Liver (tissue), 9 donors: ENCODE results near the gene KATNAL2. TPM values are rescaled to one million over a fixed set of nuclear protein-coding genes. Genes with fewer than 3 reads are reported as not detected.

Experiments
- DNase-seq: peaks from one replicate; pipeline ENCODE4 v3.0.0-alpha.2; 2017; ENCODE audit warnings: low spot score
- H3K27ac ChIP-seq, 2 donors: one replicate each; pipeline ENCODE4 v1.7.0; 2013; ENCODE audit warnings: inconsistent platforms in 2 of 2, low read length in 2 of 2, control low read depth in 1 of 2, low read depth in 1 of 2, mild to moderate bottlenecking in 1 of 2
- H3K27me3 ChIP-seq, 4 donors: one replicate each; pipeline versions ENCODE4 v1.6.1 to v1.7.0; 2013; ENCODE audit warnings: low read length in 3 of 4, inconsistent platforms in 1 of 4, mild to moderate bottlenecking in 1 of 4, moderate library complexity in 1 of 4; ENCODE audit not compliant: control insufficient read depth in 4 of 4, insufficient read depth in 4 of 4
- H3K36me3 ChIP-seq, 4 donors: one replicate each; pipeline versions ENCODE4 v1.6.1 to v1.7.0; 2013; ENCODE audit warnings: low read length in 3 of 4, mild to moderate bottlenecking in 3 of 4, low read depth in 1 of 4, moderate library complexity in 1 of 4; ENCODE audit not compliant: control insufficient read depth in 4 of 4, insufficient read depth in 3 of 4
- H3K4me1 ChIP-seq, 4 donors: one replicate each; pipeline versions ENCODE4 v1.6.1 to v1.7.0; 2013; ENCODE audit warnings: low read length in 3 of 4, mild to moderate bottlenecking in 3 of 4, moderate library complexity in 1 of 4; ENCODE audit not compliant: control insufficient read depth in 4 of 4, insufficient read depth in 4 of 4
- H3K4me3 ChIP-seq, 3 donors: one replicate each; pipeline versions ENCODE4 v1.6.1 to v1.7.0; 2013; ENCODE audit warnings: low read length in 3 of 3, control low read depth in 1 of 3, low read depth in 1 of 3, mild to moderate bottlenecking in 1 of 3
- H3K9ac ChIP-seq, 2 donors: one replicate each; pipeline ENCODE4 v1.7.0; 2013; ENCODE audit warnings: low read length in 2 of 2, mild to moderate bottlenecking in 2 of 2, moderate library complexity in 2 of 2, control low read depth in 1 of 2, low read depth in 1 of 2
- H3K9me3 ChIP-seq, 4 donors: one replicate each; pipeline versions ENCODE4 v1.6.1 to v1.7.0; 2013; ENCODE audit warnings: low read length in 3 of 4; ENCODE audit not compliant: control insufficient read depth in 4 of 4
- ATF3 ChIP-seq: IDR thresholded peaks from 2 replicates; pipeline ENCODE4 v1.6.1; 2016; ENCODE audit warnings: antibody characterized with exemption
- CTCF ChIP-seq: fragments of 150-350 bp; IDR thresholded peaks from 2 replicates; pipeline ENCODE4 v1.5.1; 2017; ENCODE audit warnings: improper control_type of control experiment, low read depth, low read length; ENCODE audit not compliant: missing input control
- EGR1 ChIP-seq, 2 donors: IDR thresholded peaks; 2 replicates each; pipeline ENCODE4 v1.6.1; 2016 to 2018; ENCODE audit warnings: antibody characterized with exemption in 2 of 2, low read depth in 2 of 2
- FOXA1 ChIP-seq: IDR thresholded peaks from 2 replicates; pipeline ENCODE4 v1.6.1; 2016; ENCODE audit warnings: antibody characterized with exemption
- FOXA2 ChIP-seq: IDR thresholded peaks from 2 replicates; pipeline ENCODE4 v1.6.1; 2016; ENCODE audit warnings: antibody characterized with exemption
- GABPA ChIP-seq, 2 donors: IDR thresholded peaks in 1 of 2; conservative IDR thresholded peaks in 1 of 2; 2 replicates each; pipeline ENCODE4 v1.6.1; 2016; ENCODE audit warnings: antibody characterized with exemption in 2 of 2, mild to moderate bottlenecking in 1 of 2, moderate library complexity in 1 of 2
- HNF4A ChIP-seq, 2 donors: conservative IDR thresholded peaks; 2 replicates each; pipeline ENCODE4 v1.6.1; 2016; ENCODE audit warnings: antibody characterized with exemption in 2 of 2, mild to moderate bottlenecking in 2 of 2
- JUND ChIP-seq, 2 donors: IDR thresholded peaks; 2 replicates each; pipeline ENCODE4 v1.6.1; 2016; ENCODE audit warnings: antibody characterized with exemption in 2 of 2
- MAX ChIP-seq: IDR thresholded peaks from 2 replicates; pipeline ENCODE4 v1.6.1; 2016; ENCODE audit warnings: antibody characterized with exemption
- NR2F2 ChIP-seq: IDR thresholded peaks from 2 replicates; pipeline ENCODE4 v1.6.1; 2016; ENCODE audit warnings: antibody characterized with exemption
- RAD21 ChIP-seq, 2 donors: IDR thresholded peaks; 2 replicates each; pipeline ENCODE4 v1.6.1; 2016; ENCODE audit warnings: antibody characterized with exemption in 2 of 2, mild to moderate bottlenecking in 2 of 2
- REST ChIP-seq: IDR thresholded peaks from 2 replicates; pipeline ENCODE4 v1.6.1; 2016; ENCODE audit warnings: antibody characterized with exemption, mild to moderate bottlenecking
- RXRA ChIP-seq, 2 donors: IDR thresholded peaks; 2 replicates each; pipeline ENCODE4 v1.6.1; 2017 to 2018; ENCODE audit warnings: antibody characterized with exemption in 2 of 2, mild to moderate bottlenecking in 1 of 2
- SP1 ChIP-seq: IDR thresholded peaks from 2 replicates; pipeline ENCODE4 v1.6.1; 2018; ENCODE audit warnings: antibody characterized with exemption, mild to moderate bottlenecking
- TAF1 ChIP-seq: conservative IDR thresholded peaks from 2 replicates; pipeline ENCODE4 v1.6.1; 2016; ENCODE audit warnings: antibody characterized with exemption, mild to moderate bottlenecking
- WGBS: extraction: QIAGEN DNeasy Blood & Tissue Kit; methylation state at CpG from one replicate; pipeline ENCODE4 v1.1.7; 2013; 5-methylcytosine and 5-hydroxymethylcytosine counted together
- polyA plus RNA-seq, 2 donors: library from polyadenylated mRNA; stranded (reverse) in 1 of 2; unstranded in 1 of 2; fragments of 200-250 nt in 1 of 2; fragments of >200 nt in 1 of 2; fragmentation: Nextera tagmentation in 1 of 2; extraction: Ambion mirVana in 1 of 2; gene quantifications; one replicate each; pipeline versions ENCODE4 v1.2.1 to v1.2.3, GENCODE V29; 2013 to 2015
- total RNA-seq, 2 donors: library from RNA; depleted of rRNA; stranded (reverse); fragments of >200 nt; gene quantifications; one replicate each; pipeline ENCODE4 v1.2.3, GENCODE V29; 2014
- TF ChIP-seq, protein P1 (sequence below): IDR thresholded peaks from 2 replicates; pipeline ENCODE4 v1.6.1; 2016; ENCODE audit warnings: antibody characterized with exemption
- donor health status: healthy.
- donor health status: healthy.
- donor health status: healthy.
- donor health status: healthy.
- donor health status: healthy.

KATNAL2 gene
- total and polyA plus RNA-seq, 4 donors, result 0.42 to 4.8 (median 1.5) TPM

DNA sequence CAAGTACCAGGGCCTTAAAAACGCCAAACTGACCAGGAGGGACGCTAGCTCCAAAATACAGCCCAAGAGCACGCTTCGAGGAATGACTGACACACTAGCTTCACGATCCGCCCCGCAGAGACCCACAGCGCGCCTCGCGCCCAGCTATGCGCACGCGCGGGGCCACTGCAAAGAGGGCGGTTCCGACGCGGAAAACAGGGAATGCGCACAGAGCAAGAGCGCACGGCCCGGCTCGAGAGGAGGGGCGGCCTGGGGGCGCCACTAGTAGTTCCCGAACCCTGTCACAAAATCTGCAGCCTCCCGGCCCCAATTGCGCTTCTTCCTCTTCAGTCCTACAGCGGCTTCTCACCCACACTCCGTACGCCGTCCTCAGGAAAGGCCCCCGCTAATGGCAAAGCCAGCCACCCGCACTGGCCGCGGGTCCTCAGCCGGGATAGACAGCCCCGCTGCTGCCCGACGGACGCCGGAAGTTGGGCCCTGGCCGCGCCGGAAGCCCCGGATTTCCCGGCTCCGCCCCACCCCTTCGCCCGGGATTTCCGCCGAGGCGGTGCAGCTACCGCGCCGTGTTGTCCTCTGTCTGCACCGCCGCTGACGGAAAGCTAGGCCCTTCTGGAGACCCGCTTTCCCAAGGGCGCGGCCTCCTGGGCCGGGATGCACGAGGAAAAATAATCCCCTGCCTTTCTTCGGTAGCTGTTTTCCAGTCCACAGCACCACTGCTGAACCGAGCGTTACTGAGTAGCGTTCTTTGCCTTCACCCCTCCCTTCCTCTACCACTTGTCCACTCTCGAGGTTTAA is 232.8 kb downstream of the KATNAL2 start, which contains the start of gene HDHD2 (continued):
- TF ChIP-seq REST, result peak; percentile 21
- no peak for TF ChIP-seq JUND (IDR thresholded peaks at IDR 0.05)
- no peak for TF ChIP-seq FOXA2
- no peak for TF ChIP-seq FOXA1
- peak in 1 of 2 donors; percentile 45 for TF ChIP-seq EGR1 (IDR thresholded peaks at IDR 0.05; ENCODE audit: low read depth in 2 of 2)
- no peak for TF ChIP-seq RXRA (IDR thresholded peaks at IDR 0.05)
- TF ChIP-seq MAX, result no peak

DNA sequence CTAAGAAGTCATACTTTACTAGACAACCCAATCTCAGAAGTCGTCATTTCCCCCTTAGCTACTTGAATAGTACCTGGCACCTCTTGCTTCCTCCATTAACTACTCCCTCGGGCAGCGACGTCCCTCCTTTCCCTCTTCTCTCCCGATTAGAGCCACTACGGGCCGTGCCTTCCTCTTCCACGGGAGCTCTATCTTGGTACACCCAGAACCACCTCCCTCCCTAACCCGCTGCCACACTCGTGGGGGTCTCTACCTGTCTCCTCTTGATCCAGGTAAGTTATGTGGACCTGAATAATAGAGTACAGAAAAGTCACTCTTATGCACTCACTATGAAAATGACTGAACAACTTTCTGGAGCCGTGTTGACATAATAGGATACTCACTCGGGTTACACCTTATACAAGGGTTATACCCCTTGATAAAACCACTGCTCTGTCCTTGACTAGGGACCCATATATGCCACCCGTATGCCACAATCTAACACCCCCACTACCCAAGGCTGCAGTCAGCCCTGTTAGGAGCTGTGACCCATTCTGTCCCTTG is 233.5 kb downstream of the KATNAL2 start:
- TF ChIP-seq GABPA (IDR thresholded peaks at IDR 0.05 in 1 of 2, conservative IDR thresholded peaks at IDR 0.05 in 1 of 2) (no peak), CTCF (no peak), TAF1 (no peak), NR2F2 (no peak), RXRA (IDR thresholded peaks at IDR 0.05) (no peak), HNF4A (conservative IDR thresholded peaks at IDR 0.05) (no peak), EGR1 (IDR thresholded peaks at IDR 0.05; ENCODE audit: low read depth in 2 of 2) (no peak), ATF3 (no peak), RAD21 (IDR thresholded peaks at IDR 0.05) (no peak), REST (no peak), FOXA2 (no peak), FOXA1 (no peak), SP1 (no peak)
- TF ChIP-seq, protein P1, sequence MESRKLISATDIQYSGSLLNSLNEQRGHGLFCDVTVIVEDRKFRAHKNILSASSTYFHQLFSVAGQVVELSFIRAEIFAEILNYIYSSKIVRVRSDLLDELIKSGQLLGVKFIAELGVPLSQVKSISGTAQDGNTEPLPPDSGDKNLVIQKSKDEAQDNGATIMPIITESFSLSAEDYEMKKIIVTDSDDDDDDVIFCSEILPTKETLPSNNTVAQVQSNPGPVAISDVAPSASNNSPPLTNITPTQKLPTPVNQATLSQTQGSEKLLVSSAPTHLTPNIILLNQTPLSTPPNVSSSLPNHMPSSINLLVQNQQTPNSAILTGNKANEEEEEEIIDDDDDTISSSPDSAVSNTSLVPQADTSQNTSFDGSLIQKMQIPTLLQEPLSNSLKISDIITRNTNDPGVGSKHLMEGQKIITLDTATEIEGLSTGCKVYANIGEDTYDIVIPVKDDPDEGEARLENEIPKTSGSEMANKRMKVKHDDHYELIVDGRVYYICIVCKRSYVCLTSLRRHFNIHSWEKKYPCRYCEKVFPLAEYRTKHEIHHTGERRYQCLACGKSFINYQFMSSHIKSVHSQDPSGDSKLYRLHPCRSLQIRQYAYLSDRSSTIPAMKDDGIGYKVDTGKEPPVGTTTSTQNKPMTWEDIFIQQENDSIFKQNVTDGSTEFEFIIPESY, result no peak
- peaks cover 3 to 11% (median 7%) of the 10 kb centered on the region in 4 donors for H3K36me3 ChIP-seq
- peaks cover 1 to 17% (median 10%) of the 10 kb centered on the region in 4 donors for H3K4me1 ChIP-seq
- WGBS, result 5% methylated on average over 13 of the region's 13 CpGs
- peak overlapping the region; percentile 6 to 64 for H3K9ac ChIP-seq
- peak overlapping the region; percentile 75 to 91 (median 77) for H3K4me3 ChIP-seq
- no peaks in the 10 kb centered on the region for H3K9me3 ChIP-seq
- H3K27ac ChIP-seq, result peak overlapping the region; percentile 88 to 90
- no peaks in the 10 kb centered on the region for H3K27me3 ChIP-seq
- DNase-seq, result peak; percentile 44
